Activated naive CD4-positive, alpha-beta T cell treated with anti-CD3 and anti-CD28 coated beads for 36 hours (primary cell): ENCODE results near the gene KIF1A. TPM values are rescaled to one million over a fixed set of nuclear protein-coding genes. Genes with fewer than 3 reads are reported as not detected.
"Not testable (repeated sequence)": the region's sequence is repeated elsewhere in the genome, so short reads cannot be mapped to it uniquely, and the experiment has no call there.

Experiments used
- CTCF ChIA-PET: fragments of 350-600 bp; sonication (Branson Sonifier 250); formaldehyde crosslinking; loops from one replicate; lab custom pipeline; 2021; ENCODE audit warnings: antibody characterized with exemption; lab: Charles Lee
- DNase-seq: peaks from one replicate; pipeline ENCODE4 v3.0.0-alpha.2; 2020
- H3K27ac Mint-ChIP-seq: one replicate; pipeline ENCODE4 v1.8.0; 2021; ENCODE audit warnings: mild to moderate bottlenecking, mixed read lengths
- H3K27me3 Mint-ChIP-seq: one replicate; pipeline ENCODE4 v1.8.0; 2021; ENCODE audit warnings: low read depth, mixed read lengths
- H3K36me3 Mint-ChIP-seq: one replicate; pipeline ENCODE4 v1.8.0; 2021; ENCODE audit warnings: low read depth, mixed read lengths
- H3K4me1 Mint-ChIP-seq: one replicate; pipeline ENCODE4 v1.8.0; 2021; ENCODE audit warnings: low read depth, mixed read lengths
- H3K4me3 Mint-ChIP-seq: one replicate; pipeline ENCODE4 v1.8.0; 2021; ENCODE audit warnings: mild to moderate bottlenecking, moderate library complexity, mixed read lengths
- H3K9me3 Mint-ChIP-seq: one replicate; pipeline ENCODE4 v1.8.0; 2021; ENCODE audit warnings: mixed read lengths
- intact Hi-C: fragments of 100-400 bp; cut with micrococcal nuclease; formaldehyde crosslinking; loops from one replicate; pipeline ENCODE4 v1.15.1; 2023
- total RNA-seq, 2 experiments: library from RNA; stranded (reverse); gene quantifications; one replicate each; pipeline ENCODE4 v1.2.3, GENCODE V29; 2021

KIF1A gene
- total RNA-seq, 2 experiments from 2014 or later, result 8.4 TPM

DNA sequence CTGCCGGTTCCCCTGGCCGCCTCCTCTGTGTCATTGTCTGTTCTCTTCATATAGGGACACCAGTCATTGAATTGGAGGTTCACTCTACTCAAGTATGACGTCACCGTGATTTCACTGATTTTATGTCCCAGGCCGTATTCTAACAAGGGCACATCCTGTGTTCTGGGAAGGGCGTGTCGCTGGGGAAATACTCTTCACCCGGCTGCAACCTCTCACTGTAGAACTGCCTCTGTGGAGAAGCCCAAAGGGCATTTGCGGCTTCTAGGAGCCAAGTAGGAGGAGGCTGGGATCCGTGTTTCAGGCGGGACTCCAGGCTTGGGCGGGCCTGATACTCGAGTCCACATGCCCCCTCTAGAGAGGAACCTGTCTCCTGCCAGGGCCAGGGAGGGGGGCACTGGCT, 123.5 kb downstream of the KIF1A start:
- intact Hi-C loops, H3K36me3 Mint-ChIP-seq, H3K27me3 Mint-ChIP-seq, H3K4me3 Mint-ChIP-seq, H3K27ac Mint-ChIP-seq, CTCF ChIA-PET, DNase-seq, H3K4me1 Mint-ChIP-seq, H3K9me3 Mint-ChIP-seq: not testable (repeated sequence)

DNA sequence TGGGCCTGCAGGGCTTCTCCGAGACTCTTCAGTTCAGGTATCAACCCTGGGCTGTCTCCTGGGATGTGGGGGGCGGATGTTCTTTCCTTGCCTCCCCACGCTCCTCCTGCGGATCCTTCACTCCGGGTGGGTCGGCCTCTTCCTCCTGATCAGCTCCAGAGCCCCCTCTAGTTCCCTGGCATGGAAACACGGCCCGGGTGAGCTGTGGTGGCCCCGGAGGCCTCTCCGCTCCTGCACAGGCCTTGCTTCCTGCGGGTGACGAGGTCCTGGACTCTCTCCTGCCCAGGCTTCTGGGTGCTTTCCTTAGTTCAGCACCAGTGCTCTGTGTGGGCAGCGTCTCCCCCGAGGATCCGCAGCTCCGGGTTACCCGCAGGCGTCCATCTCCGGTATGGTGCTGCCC, 124.4 kb downstream of the KIF1A start:
- H3K4me1 Mint-ChIP-seq, H3K9me3 Mint-ChIP-seq, H3K4me3 Mint-ChIP-seq, H3K27ac Mint-ChIP-seq, H3K36me3 Mint-ChIP-seq, CTCF ChIA-PET, DNase-seq, intact Hi-C loops, H3K27me3 Mint-ChIP-seq: not testable (repeated sequence)

DNA sequence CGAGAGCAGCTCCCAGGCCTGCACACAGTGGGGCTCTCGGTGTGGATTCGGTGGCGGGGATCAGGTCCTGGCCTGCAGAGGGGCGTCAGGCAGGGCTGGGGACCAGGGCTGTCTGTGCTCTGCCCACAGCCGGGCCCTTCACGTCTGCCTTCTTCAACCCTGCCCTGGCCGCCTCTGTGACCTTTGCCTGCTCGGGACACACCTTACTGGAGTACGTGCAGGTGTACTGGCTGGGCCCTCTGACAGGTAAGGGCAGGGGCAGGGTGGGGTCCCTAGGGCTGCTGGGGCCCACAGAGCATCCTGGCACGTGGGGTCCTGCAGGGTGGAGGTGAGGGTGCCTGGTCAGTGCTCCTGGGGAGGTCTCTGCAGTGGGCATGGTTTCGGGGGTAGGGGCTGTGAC, 125.7 kb downstream of the KIF1A start:
- H3K27ac Mint-ChIP-seq, intact Hi-C loops, H3K4me3 Mint-ChIP-seq, DNase-seq, H3K4me1 Mint-ChIP-seq, CTCF ChIA-PET, H3K36me3 Mint-ChIP-seq, H3K9me3 Mint-ChIP-seq, H3K27me3 Mint-ChIP-seq: not testable (repeated sequence)

DNA sequence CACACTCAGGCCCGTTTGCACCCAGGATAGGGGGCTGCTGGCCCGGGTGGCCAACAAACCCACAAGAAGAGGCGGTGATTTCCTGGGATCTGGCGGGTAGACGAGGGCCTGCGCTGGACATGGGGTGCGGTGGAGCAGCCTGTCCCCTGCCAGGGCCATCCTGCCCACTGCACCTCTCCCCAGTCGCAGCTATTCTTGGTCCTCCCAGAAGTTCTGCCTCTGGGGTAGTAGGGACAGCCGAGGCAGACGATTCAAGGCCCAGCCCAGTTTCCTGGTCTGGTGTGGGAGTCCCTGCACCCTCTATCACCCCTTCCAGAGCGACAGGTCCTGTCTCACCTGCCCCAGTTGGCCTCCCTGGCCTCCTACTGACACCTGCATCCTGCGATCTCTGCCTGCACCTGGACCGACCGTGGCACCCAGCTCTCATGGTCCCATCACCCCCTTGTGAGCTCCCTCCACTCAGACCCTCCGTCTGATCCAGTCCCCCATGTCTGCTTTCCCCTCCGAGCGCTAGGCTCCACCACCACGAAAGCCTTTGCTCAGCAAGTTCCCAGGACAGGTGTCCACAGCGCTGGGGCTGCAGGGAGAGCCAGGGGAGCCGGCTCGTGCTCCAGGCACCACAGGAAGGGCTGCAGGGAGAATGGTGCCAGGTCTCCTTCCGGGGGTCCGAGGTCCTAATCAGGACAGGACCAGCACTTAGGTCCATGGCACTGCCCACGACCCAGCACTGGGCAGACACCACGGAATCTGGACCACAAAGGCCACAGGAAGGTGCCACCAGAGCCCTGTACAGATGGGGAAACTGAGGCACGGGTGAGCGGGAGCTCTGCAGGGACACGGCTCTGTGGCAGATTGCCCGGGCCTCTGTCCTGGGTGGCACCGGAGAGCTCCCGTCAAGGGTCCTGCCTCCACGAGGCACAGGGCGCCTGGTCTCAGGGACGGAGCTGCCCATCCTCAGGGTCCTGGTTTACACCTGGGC, 127.1 kb downstream of the KIF1A start:
- H3K27ac Mint-ChIP-seq, H3K36me3 Mint-ChIP-seq, CTCF ChIA-PET, H3K27me3 Mint-ChIP-seq, H3K4me1 Mint-ChIP-seq, H3K4me3 Mint-ChIP-seq, intact Hi-C loops, DNase-seq, H3K9me3 Mint-ChIP-seq: not testable (repeated sequence)

DNA sequence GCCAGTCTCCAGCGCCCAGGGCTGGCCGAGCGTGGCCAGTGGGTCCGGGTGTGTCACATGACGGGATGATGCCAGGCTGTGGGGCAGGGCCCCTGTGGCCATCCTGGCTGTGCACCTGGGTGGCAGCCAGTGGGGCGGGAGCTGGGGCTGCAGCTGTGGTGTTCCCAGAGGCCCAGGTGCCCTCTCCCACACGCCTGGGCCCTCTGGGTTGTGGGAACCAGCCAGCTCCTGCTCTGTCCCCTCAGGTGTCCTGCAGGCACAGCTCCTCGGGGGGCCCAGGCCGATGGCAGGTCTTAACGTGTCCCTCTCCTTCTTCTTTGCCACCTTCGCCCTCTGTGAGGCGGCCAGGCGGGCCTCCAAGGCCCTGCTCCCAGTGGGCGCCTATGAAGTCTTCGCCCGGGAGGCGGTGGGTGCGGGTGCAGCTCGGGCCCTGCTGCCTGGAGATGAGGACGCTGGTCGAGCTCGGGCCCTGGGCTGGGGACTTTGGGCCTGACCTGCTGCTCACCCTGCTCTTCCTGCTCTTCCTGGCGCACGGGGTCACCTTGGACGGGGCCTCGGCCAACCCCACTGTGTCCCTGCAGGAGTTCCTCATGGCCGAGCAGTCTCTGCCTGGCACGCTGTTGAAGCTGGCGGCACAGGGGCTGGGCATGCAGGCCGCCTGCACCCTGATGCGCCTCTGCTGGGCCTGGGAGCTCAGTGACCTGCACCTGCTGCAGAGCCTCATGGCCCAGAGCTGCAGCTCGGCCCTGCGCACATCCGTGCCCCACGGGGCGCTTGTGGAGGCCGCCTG, 128.2 kb downstream of the KIF1A start, which contains the start of gene AQP12A:
TSS of gene AQP12A (plus strand) at position 236 of the 790 bp plus-strand sequence. CDS start at position 284, 48 bp downstream.
- H3K27ac Mint-ChIP-seq, H3K4me1 Mint-ChIP-seq, H3K36me3 Mint-ChIP-seq, H3K9me3 Mint-ChIP-seq, H3K4me3 Mint-ChIP-seq, CTCF ChIA-PET, H3K27me3 Mint-ChIP-seq, DNase-seq, intact Hi-C loops: not testable (repeated sequence)

DNA sequence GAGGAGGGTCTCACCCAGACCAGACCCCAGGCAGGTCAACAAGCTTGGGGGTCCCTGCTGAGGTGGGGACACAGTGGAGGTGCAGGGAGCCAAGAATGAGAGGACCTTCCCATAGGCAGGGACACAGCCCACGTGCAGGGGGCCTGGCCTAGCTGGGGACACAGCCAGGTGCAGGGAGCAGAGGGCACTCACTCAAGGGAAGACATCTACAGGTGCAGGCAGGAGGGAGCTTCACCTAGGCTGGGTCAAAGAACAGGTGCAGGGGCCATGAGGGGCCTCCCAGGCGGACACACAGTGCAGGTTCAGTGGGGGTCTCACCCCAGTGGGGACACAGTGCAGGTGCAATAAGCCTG, 129.0 kb downstream of the KIF1A start:
- H3K27me3 Mint-ChIP-seq, H3K27ac Mint-ChIP-seq, DNase-seq, intact Hi-C loops, CTCF ChIA-PET, H3K4me3 Mint-ChIP-seq, H3K36me3 Mint-ChIP-seq, H3K9me3 Mint-ChIP-seq, H3K4me1 Mint-ChIP-seq: not testable (repeated sequence)

DNA sequence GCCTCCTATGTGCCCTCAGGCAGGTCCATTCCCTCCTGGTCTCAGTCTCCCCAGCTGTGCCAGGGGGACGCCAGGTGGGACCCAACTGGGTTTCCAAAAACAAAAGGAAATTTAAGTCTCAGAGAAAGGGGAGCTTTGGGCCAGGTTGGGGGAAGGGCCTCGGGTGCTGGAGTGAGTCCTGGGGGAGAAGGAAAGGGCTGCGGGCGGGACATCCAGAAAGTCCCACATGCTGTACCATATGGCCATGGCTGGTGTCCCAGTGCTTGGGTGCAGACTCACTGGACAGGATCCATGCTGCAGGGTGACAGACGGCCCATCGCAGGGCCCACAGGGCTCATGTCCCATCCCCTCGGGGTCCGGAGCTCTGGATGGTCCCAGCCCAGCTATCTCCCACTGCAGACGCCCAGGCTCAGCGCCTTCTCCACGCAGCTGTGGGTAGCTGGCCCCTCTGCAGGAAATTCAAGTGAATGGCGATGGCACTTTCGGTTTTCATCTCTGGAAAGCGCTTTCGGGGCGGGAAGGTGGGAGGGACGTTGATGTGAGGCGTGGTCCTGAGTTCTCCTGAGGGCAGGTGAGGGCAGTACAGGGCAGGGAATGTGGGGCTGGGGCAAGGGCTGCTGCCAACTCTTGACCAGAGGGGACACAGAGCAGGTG, 129.5 kb downstream of the KIF1A start:
- intact Hi-C loops, CTCF ChIA-PET, H3K27ac Mint-ChIP-seq, H3K27me3 Mint-ChIP-seq, H3K9me3 Mint-ChIP-seq, DNase-seq, H3K4me1 Mint-ChIP-seq, H3K4me3 Mint-ChIP-seq, H3K36me3 Mint-ChIP-seq: not testable (repeated sequence)

DNA sequence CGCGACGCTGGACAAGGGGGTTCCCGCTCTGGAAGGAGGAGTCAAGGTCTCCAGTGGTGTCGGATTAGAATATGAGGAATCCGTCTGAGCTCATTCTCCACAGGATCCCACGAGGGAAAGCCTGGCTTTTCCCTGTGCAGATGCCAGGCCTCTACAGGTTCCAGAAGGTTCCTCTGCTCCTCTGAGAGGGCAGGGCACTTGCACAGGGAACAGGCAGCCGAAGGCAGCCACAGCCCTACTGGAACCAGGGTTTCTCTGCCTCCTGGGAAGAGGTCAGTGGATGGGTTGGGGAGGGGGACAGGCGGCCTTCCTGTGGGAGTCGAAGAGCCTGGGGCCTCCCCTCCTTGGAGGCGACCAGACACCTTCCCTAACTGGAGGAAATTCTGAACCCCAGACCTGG, 130.0 kb downstream of the KIF1A start:
- no peaks in the 10 kb centered on the region for H3K27me3 Mint-ChIP-seq
- intact Hi-C loops, result no loop called here
- H3K27ac Mint-ChIP-seq, result no peak overlapping the region
- H3K4me1 Mint-ChIP-seq, result peaks cover 1% of the 10 kb centered on the region
- H3K9me3 Mint-ChIP-seq, result no peaks in the 10 kb centered on the region
- no peak for DNase-seq
- no peak overlapping the region for H3K4me3 Mint-ChIP-seq
- H3K36me3 Mint-ChIP-seq, result no peaks in the 10 kb centered on the region
- CTCF ChIA-PET, result no interaction called here

DNA sequence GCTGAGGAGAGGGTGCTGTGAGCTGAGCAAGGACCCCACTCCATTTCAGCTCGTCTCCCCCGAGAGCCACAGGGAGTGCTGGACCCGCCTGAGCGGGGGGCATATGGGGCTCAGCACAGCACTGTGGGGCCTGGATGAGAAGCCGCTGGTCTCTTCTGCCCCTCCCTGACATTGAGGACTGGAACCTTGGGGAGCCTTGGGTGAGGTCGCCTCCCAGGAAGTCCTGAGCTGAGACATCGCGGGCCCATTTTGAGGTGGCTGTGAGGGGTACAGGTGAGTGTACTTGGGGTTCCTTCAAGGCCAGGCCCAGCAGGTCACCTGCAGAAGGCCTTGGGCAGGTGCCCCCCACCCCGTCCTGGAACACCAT, 131.5 kb downstream of the KIF1A start:
- no peaks in the 10 kb centered on the region for H3K9me3 Mint-ChIP-seq
- no peak overlapping the region for H3K4me3 Mint-ChIP-seq
- CTCF ChIA-PET, result no interaction called here
- peaks cover 3% of the 10 kb centered on the region for H3K4me1 Mint-ChIP-seq
- H3K36me3 Mint-ChIP-seq, result no peaks in the 10 kb centered on the region
- no peak overlapping the region for H3K27ac Mint-ChIP-seq
- intact Hi-C loops, result no loop called here
- H3K27me3 Mint-ChIP-seq, result no peaks in the 10 kb centered on the region
- DNase-seq, result no peak

DNA sequence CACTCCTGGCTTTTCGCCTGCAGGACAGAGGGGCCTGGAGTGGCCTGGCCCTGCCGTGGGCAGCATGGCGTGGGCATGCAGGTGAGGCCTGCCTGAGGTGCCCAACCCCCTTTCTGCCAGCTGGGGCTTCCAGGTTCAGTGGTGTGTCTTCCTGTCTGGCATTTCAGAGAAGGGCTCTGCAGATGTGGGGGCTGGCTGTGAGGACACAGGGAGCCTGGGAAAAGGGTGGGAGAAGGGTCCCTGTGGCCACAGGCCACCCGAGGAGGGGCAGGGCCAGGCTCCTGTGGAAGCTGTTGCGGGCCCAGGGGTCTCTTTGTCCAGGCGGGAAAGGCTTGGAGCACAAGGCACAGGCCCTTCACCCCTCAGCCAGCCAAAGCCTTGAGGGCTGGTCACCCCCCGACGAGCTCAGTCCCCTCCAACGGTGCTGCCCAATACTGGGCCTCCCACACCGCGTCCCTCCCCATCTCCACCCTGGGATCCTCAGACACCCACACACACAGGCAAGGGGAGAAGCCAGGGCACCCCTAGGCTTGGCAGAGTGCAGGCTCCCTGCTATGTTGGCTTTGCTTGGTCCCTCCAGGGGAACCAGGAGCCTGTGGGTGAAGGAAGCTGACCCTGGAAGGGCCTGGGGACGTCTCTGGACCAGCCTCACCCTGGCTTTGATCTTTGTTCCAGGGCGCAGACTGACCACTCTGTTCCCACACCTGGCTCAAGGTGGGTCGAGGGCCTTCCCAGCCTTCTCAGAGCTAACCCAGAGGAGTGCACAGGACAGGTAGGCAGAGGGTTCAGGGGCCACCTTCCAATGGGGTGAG, 132.1 kb downstream of the KIF1A start:
- CTCF ChIA-PET, result no interaction called here
- intact Hi-C loops, result no loop called here
- H3K9me3 Mint-ChIP-seq, result no peaks in the 10 kb centered on the region
- no peak for DNase-seq
- no peak overlapping the region for H3K4me3 Mint-ChIP-seq
- H3K27ac Mint-ChIP-seq, result no peak overlapping the region
- H3K4me1 Mint-ChIP-seq, result peaks cover 5% of the 10 kb centered on the region
- H3K27me3 Mint-ChIP-seq, result no peaks in the 10 kb centered on the region
- no peaks in the 10 kb centered on the region for H3K36me3 Mint-ChIP-seq

DNA sequence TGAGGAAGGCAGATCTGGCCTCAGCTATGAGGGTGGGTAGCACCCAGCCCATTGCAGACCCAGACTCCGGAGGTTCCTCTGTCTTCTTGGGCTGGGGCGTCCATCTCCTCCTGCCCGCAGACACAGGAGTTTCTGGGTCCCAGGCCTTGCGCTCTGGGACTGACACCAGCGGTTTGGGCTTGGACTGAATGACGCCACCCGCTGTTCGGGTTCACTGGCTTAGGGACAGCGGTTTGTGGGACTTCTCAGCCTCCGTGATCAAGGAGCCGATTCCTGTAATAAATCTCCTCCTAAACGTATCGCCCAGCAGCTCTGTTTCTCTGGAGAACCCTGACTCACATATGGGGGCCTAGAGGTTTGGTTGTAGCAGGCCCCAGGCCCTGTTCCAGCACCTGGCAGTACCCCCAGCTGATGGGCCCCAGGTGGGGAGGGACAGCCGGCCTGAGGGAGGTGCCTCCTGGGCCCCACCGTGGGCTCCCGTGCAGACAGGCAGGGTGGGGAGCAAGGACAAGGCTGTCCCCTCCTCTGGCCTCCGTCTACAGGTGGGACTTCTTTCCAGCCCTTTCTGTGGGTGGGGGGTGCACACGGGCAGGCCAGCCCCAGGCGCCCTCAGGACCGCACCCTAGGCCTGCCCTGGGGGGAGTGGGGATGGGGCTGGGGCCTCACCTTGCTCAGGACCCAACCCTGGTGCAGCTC, 132.8 kb downstream of the KIF1A start:
- CTCF ChIA-PET, result no interaction called here
- DNase-seq, result no peak
- no peak overlapping the region for H3K27ac Mint-ChIP-seq

More for the DNA sequence above, 132.8 kb downstream of the KIF1A start:
- intact Hi-C loops, result no loop called here
- no peak overlapping the region for H3K4me3 Mint-ChIP-seq
- no peaks in the 10 kb centered on the region for H3K36me3 Mint-ChIP-seq
- H3K27me3 Mint-ChIP-seq, result no peaks in the 10 kb centered on the region
- H3K4me1 Mint-ChIP-seq, result peaks cover 5% of the 10 kb centered on the region
- H3K9me3 Mint-ChIP-seq, result no peaks in the 10 kb centered on the region
